ENCODE measurements around the gene POMGNT1.

GRCh38 chr1:46205141-46205540 lies 6.9 kb upstream of the POMGNT1 start:
- no peak for TF ChIP-seq EZH2phosphoT487 (IDR thresholded peaks at IDR 0.05; ENCODE audit: low read length)
- TF ChIP-seq, protein P1, sequence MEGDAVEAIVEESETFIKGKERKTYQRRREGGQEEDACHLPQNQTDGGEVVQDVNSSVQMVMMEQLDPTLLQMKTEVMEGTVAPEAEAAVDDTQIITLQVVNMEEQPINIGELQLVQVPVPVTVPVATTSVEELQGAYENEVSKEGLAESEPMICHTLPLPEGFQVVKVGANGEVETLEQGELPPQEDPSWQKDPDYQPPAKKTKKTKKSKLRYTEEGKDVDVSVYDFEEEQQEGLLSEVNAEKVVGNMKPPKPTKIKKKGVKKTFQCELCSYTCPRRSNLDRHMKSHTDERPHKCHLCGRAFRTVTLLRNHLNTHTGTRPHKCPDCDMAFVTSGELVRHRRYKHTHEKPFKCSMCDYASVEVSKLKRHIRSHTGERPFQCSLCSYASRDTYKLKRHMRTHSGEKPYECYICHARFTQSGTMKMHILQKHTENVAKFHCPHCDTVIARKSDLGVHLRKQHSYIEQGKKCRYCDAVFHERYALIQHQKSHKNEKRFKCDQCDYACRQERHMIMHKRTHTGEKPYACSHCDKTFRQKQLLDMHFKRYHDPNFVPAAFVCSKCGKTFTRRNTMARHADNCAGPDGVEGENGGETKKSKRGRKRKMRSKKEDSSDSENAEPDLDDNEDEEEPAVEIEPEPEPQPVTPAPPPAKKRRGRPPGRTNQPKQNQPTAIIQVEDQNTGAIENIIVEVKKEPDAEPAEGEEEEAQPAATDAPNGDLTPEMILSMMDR (IDR thresholded peaks at IDR 0.05; ENCODE audit: low read length) = no peak

All from MM.1S (cell line).